Superior temporal gyrus (tissue), 1 donor: ENCODE results near the gene RRAD.
"Not testable (repeated sequence)": the region's sequence is repeated elsewhere in the genome, so short reads cannot be mapped to it uniquely, and the experiment has no call there.

ENCODE experiments used
- DNase-seq: peaks from one replicate; pipeline ENCODE4 v3.0.0-alpha.2; 2016; ENCODE audit errors: extremely low spot score

Gene RRAD

GRCh38 chr16:66900721-66901441, 24.5 kb downstream of the RRAD start:
- DNase-seq = no peak

DNA sequence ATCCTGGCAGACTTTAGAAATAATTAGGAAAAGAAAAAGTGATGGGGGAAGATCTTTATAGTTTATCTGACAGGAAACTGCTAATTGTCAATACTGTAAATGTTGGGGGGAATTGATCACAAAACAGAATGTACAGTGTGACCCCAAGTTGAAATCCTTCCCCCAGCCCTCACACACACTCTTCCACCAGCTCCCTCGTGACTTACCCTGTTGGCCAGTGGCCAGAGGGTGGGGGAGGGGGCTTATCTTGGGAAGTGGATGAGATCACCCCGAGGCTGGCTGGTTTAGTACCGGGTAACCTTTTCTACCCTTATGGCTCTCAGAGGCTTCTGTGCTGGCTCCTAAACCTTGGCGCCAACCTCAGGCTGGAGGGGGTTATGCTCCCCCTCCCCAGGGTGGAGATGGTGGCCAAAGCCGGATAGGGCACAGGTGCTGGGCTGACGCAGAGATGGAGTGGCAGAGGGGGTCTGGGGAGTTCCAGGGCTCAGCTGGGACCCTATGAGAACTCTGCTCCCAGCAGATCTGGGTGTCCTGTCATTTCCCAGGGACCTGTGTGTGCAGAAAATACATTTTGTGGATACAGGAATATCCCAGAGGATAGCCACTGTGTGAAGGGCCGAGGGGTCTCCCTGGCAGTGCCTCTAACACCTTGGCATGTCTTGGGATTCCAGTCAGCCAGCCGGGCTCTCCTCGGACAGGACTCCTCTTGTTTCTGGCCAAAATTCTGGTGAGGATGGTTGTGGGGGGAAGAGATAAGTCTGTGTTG, 25.2 kb downstream of the RRAD start:
- no peak for DNase-seq

GRCh38 chr16:66899310-66899944, 25.9 kb downstream of the RRAD start:
- DNase-seq = no peak

DNA sequence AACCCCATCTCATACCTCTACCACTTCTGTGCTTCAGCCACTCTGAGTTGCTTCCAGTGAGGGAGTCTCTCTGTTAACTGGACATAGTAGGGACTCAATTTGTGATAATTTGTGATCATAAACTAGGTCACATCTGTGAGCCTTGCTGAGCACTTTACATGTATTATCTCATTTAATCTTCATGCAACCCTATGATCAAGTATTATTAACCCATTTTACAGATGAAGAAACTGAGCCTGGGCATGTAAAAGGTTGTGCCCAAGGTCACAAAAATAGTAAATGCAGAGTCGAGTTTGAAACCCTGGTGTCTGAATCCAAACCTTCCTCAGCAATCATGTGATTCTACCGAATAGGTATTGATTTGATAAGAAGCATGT, 26.4 kb downstream of the RRAD start:
- no peak for DNase-seq

- DNase-seq = no peak
Measured at GRCh38 chr16:66898207-66898606, 27.1 kb downstream of the RRAD start.

DNA sequence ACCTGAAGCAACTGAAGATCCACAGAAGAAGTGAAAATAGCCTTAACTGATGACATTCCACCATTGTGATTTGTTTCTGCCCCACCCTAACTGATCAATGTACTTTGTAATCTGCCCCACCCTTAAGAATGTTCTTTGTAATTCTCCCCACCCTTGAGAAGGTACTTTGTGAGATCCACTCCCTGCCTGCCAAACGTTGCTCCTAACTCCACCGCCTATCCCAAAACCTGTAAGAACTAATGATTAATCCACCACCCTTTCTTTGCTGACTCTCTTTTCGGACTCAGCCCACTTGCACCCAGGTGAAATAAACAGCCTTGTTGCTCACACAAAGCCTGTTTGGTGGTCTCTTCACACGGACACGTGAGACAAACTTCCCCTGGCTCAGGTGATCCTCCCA, 28.7 kb downstream of the RRAD start:
- not testable (repeated sequence) for DNase-seq

DNA sequence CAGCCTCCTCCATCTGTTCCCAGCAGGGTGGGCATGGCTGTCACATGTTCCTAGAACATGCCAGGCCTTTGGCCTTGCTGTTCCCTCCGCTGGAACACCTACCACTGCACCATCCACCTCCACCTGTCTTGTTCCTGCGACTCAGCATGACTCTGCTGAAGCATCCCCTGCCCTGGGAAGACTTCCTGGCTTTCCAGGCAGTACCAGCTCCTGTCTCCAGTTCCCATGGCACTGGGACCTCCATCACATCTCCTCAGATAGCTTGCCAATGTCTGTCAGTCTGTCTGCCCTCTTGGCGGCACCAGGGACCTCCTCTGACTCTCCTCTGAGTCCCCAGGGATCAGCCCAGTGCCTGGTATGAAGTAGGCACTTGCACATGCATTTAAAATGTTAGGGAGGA, 29.3 kb downstream of the RRAD start:
- DNase-seq = no peak

DNA sequence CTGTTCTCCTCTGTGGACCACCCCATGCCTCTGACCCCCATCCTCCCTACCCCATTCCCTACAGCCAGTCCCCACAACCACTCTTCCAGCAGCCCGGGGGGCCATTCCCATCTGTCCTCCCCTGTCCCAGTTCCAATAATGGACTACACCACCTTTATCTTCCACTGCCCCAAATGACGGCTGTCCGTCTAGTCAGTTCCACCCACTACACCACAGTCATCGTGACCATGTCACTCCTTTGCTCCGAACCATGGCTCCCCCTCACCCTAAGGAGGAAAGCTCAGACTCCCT, 29.7 kb downstream of the RRAD start:
- no peak for DNase-seq

DNA sequence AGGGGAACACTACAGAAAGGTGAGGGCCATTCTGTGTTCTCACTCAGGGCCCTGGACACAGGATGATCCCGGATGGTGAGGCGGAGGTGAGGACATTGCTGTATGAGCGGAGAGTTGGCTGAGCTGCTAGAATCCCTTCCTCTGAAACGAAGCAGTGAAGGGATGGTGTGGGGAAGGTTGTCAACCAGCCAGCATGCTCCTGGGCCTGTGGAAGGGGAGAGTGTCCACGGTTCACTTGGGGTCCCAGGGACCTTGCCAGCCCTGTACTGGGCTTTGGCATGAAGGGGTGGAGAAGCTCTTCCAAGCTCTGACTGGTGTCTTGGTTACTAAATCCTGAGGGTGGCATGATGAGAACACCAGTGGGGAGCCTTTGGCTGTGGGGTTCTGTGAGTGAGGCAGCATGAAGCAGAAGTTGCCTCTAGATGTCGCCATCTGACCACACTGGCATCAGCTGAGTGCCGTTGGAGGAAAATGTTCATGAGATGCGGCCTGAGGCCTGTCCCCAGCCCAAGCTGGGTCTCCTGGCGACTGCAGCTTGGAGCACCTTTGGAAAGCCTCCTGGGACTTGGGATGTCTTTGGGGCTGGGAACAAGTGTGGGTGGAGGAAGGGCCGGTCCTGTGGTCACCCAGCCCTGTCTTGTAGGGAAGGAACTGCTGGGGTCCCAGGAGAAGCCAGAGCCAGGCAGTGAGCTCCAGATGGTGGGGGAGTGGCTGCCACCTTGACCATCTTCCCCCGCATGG, 30.2 kb downstream of the RRAD start:
- peak; percentile 86 for DNase-seq

DNA sequence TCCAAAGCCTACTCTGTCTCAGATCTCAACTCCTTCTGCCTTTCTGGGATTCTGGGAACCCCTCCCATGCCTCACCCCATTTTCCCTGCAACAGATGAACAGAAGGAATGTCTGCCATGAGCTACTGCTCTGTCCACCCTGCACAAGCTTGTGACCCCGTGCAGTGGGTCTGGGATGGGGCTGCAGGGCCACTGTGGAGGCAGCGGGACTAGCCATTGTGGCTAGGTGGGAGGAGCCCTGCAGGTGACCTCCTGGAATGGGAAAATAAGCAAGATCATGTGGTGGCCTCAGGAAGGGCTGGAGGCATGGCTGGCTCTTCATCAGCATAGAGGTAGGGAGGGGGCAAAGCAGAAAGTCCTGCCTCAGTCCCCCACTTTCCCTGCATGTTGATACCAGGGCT, 31.3 kb downstream of the RRAD start:
- no peak for DNase-seq

DNA sequence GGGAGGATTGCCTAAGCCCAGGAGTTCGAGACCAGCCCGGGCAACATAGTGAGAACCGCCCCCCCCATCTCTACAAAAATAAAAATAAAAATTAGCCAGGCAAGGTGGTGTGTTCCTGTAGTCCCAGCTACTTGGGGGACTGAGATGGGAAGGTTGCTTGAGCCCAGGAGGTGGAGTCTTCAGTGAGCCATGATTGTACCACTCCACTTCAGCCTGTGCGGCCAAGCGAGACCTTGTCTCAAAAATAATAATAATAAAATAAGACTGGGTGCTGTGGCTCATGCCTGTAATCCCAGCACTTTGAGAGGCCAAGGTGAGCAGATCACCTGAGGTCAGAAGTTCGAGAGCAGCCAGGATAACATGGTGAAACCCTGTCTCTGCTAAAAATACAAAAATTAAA, 33.5 kb downstream of the RRAD start:
- no peak for DNase-seq

GRCh38 chr16:66891360-66891759, 34.0 kb downstream of the RRAD start:
- no peak for DNase-seq

GRCh38 chr16:66890799-66891198, 34.5 kb downstream of the RRAD start:
- no peak for DNase-seq

GRCh38 chr16:66889622-66890021, 35.7 kb downstream of the RRAD start:
- no peak for DNase-seq

DNA sequence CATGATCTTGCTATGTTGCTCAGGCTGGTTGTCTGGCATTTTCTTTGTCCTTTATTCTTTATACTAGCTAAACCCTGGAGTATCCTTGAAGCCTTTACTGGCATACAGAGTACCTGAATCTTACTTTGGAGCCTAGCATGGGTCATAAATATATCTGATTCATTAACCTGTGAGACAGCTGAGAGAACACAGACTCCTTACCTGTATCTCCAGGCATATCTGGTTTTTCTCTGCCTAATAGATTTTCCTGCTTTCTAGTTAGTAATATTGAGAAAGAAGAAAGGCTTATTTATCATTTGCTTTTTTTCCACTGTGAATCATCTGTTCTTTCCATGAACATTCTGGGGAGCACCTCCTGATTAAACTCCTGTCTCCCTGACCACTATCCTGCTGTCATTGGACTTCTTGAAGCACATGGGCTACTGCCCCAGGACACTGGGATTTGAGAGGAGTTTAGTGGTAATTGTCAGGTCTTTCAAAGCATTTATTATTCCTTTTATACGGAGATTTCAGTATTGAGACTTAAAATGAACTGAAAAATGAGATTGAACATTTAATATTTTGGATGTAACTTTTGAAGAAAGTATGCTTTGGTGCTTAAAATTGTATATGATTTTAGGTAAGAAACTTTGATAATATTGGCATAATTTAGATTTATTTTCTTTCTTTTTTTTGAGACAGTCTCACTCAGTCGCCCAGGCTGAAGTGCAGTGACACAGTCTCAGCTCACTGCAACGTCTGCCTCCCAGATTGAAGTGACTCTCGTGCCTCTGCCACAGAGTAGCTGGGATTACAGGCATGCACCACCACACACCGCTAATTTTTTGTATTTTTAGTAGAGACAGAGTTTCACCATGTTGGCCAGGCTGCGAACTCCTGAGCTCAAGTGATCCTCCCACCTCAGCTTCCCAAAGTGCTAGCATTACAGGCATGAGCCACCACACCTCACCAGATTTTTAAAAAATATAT, 36.4 kb downstream of the RRAD start:
- no peak for DNase-seq

DNA sequence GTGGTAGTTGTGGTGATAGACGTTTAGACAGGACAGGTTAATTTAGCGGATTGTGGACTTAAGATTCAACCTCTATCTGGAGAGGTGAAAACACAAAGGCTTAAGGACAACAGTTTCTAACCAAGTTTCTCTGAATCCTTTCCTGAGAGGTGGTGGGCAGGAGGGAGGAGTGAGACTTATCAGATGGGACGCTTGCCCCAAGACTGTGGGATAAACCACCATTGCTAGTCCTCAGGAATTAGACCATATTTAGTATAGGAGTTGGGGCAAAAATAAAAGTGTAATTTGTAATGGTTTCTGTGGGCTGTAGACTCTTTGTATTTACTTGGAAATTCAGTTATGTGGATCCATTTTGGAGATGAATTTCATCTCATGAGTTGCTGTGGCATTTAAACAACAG, 38.4 kb downstream of the RRAD start:
- no peak for DNase-seq

DNA sequence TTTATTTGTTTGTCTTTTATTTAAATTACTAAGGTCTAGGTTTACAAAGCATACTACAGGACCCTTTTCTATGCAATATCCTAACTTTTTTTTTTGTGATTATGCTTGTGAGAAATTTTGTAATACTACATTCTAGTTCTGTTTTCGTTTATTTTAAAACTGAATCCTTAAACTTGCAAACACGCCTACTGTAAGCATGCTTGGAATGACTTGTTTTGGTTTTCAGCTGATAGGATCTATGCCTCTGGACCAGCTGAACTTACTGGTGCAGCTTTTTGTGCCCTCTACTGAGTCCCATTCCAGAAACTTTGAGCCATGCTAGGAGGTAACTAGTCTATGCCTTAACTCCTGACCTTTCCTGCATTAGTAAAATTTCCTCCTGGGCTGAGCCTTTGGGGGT, 39.0 kb downstream of the RRAD start:
- DNase-seq = no peak

- no peak for DNase-seq
Measured at GRCh38 chr16:66885491-66885890, 39.8 kb downstream of the RRAD start.

DNA sequence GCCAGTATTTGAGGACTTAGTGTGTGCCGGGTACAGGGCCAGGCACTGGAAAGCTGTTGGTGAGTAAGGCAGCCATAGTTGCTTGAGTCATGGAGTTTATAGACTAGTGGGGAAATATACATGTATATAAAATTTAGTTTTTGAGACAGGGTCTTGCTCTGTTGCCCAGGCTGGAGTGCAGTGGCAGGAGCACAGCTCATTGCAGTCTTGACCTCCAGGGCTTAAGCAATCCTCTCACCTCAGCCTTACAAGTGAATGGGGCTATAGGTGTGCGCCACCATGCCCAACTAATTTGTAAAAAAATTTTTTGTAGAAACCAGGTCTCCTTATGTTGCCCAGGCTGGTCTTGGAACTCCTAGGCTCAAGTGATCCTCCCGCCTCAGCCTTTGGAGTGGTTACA, 42.6 kb downstream of the RRAD start:
- DNase-seq = no peak

DNA sequence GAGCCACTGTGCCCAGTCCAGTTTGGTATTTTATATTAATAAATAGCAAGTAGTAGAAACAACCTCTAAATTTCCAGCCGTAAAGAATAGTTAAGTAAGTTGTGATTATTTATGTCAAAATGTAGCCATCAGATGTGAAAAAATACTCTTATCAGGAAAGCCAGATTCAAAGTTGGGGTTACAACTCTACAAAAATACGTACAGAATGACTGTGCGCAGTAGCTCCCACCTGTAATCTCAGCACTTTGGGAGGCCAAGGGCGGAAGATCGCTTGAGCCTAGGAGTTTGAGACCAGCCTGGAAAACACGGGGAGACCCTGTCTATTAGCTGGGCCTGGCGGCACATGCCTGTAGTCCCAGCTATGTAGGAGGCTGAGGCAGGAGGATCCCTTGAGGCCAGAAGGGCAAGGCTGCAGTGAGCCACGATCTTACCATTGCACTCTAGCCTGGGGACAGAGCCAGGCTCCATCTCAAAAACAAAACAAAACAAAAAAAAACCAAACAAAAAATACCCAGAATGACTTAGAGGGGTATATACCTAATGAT, 43.3 kb downstream of the RRAD start:
- no peak for DNase-seq

GRCh38 chr16:66881560-66881959, 43.8 kb downstream of the RRAD start:
- no peak for DNase-seq
